SHP77 treated with DMSO at 0.1 percent for 48 hours (cell line): ENCODE measurements around the gene GYPC.

Source experiments
- DNase-seq: peaks from one replicate; lab custom pipeline; 2025; lab: John Stamatoyannopoulos, UW

Gene GYPC

DNA sequence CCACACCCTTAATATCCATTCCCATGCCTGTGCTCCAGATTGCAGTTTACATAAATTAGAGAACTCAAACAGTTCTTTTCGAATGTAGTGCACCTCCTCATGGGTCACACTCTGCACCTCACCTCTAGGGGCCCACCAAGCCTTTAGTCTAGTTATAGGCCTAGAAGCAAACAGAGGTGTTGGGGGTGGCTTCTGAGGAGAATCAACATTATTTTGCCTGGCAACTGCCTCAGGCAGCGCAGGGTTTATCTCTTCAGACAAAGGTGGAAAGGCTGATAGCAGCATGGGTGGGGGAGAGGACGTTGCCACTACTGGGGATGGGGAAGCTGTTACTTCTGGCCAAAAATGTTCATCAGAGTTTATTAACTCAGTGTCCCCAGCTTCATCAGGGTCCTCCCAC is 5.0 kb upstream of the GYPC start:
- no peak for DNase-seq

DNA sequence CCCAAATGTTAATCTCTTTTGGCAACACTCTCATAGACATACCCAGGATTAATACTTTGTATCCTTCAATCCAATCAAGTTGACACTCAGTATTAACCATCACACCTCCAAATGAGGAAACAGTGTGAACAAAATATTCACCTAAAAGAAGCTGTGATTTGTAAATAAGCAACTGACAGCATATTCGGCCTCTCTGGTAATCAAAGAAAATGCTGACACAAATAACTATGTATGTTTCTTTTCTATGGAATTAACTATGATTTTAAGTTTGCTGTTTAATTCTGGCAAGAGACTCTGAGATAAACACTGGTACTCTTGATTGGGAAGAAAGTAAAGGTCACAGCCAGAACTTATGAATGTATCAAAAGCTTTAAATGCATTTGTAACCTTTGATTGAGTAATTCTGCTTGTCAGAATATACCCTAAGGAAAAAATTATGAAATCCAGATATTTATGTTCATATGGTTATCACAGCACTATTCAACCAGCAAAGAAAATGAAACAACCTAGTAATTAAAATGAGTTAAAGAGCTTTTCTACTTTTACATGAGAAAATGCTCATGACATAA is 3.6 kb upstream of the GYPC start:
- no peak for DNase-seq

DNA sequence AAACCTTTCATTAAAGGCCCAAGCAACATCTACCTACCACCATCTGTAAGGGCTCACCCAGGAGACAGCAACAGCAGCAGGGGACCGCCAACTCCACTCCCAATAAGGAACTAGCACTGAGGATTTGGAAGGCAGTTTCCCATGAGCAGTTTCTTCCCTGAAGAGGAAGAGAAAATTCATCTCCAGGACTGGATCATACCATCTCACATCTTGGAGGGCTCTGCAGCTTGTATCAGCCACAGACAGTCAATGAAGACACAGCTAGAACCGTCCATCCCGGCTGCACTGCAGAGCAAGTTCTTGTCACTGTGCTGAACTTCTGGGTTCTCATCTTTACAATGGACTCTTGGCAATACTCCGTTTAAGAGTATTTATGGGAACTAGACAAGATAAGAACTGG is 2.8 kb upstream of the GYPC start:
- no peak for DNase-seq

DNA sequence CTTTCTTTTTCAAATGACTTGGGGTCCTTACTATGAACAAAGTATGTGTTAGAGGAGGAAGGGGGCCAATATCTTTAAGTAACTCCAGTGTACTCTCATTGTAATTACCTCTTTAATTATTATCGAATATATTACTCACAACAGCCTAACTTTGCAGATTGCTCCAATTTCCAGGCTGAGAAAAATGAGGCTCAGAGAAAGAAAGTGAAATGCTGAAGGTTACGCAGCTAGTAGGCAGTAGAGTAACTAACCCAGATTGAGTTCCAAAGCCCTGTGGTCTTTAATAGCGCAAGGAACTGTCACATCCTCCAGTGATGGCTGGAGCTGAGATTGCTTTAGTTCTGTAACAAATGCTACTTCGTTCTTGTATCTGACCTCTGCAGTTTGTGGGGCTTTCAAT is 2.2 kb upstream of the GYPC start:
- no peak for DNase-seq

DNA sequence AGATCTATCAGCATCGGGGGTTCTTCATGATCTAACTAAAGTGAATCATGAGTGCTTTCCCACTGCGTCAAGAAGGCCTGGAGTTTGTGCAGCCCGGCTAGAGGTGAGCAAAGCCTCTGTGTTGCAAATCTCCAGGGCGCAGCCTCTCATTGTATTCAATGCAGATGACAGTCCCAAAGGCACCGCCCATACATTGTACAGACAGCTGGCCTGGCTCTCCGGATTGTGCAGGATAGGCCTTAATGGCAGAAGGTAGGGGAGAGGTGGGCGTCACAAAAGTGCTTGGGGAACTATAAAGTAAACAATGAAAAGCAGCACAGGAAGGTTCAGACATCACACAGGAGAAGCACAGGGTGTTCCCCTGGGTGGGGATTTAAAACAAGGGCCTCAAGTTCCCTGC is 907 bp upstream of the GYPC start:
- no peak for DNase-seq

DNA sequence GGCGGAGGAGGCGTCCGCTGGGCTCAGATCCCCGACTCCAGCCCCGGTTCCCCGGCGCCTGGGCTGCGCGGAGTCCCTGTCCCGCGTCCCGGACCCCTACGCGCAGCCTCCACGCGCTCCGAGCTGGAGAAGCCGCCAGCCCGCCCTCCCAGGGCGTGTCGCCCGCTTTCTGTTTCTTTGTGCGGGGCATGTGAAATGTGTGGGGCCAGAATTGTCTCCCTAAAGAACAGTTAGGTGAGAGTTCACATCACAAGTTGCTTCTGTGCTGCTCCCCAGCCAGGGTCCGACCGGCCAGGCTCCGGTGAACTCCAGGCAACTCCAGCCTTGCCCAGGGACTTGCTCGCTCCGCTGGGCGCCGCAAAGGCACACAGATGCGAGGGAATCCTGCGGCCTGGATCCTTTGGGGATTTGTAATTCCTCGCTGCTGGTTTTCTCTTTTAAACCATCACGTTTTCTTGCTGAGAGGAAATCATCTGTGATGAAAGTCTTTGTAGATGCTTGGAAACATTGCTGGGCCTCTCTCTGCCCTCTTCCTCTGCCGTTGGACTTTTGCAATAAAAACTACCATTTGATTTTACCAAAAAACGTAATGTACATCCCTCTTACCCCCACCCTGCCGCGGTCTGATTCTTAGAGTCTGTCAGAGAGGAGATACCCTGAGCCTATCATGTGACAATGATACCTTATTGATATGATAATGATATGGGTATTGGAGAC is 631 bp downstream of the GYPC start:
- DNase-seq = no peak

DNA sequence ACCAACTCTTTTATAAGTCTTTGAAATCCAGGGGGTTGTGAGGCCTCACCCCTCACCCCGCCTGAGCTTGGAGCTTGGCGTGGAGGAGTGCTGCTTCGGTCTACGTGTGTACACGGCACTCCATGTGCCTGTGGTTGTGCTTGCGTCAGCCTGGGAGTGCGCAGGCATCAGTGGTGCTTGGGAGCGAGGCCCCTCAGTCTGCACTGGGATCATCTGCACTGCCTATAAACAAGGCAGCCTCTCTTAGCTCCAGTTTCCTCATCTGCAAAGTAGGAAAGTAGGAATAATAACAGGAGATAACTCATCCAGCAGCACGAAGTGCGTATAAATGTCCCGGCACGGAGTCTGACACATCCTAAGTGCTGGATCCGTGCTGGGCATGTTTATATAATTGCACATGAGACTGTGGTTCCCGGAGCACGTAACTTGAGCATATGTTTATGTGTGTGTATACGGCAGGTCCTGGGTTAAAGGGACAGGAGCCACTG is 1.2 kb downstream of the GYPC start:
- no peak for DNase-seq

DNA sequence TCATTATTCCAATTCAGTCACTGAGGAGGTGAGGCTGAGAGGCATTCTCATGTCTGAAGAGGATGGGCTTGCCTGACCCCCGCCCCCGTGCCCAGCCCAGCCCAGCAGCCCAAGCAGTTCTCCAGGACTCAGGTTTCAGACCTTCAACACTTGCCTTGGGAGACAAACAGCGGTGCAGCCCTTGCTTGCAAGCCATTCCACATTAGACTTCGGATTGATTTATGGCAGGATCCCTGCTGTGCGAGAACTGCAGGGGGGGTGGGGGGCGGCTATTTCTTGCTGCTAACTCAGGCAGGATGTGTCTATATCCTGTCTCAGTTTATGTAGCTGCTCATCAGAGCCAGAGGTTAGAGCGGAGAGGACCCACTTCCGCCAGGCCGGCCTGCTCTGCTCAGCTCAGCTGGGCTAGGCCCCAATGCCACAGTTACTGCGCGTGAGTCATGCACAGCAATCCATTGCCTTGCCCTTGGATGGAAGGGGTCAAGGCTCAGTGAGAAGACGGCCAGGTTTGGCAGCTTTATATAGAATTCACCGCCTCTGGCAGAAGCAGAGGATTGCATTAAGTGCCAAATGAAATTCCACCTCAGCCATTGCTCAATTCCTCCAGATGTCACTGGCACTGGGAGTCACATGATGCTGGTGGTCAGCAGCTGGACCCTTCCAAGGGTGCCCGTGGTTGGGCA is 1.8 kb downstream of the GYPC start:
- no peak for DNase-seq

DNA sequence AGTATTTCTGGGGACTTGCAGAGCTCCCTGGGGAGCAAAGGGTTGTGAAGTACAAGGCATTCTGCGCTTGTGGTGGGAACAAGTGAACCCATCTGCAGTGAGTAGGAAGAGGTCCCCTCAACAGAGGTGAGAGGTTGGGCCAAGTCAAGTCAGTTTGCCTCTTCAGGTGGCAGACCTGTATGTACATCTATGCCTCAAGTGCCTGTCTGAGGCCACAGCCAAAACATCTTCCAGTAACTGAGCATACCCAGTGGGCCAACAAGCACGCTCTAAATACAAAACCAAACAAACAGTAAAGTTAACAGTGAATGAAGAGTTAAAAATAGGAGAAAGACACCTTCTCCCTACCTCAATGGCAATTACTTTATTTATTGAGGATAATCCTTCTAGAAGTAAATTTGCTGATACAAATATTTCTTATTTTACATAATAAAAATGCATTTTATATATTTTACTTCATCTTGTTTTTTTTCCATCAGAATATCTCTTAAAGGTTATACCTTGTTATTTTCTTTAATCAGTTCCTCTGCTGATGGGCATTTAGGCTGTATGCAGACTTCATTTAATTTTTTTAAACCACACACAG is 2.5 kb downstream of the GYPC start:
- no peak for DNase-seq

DNA sequence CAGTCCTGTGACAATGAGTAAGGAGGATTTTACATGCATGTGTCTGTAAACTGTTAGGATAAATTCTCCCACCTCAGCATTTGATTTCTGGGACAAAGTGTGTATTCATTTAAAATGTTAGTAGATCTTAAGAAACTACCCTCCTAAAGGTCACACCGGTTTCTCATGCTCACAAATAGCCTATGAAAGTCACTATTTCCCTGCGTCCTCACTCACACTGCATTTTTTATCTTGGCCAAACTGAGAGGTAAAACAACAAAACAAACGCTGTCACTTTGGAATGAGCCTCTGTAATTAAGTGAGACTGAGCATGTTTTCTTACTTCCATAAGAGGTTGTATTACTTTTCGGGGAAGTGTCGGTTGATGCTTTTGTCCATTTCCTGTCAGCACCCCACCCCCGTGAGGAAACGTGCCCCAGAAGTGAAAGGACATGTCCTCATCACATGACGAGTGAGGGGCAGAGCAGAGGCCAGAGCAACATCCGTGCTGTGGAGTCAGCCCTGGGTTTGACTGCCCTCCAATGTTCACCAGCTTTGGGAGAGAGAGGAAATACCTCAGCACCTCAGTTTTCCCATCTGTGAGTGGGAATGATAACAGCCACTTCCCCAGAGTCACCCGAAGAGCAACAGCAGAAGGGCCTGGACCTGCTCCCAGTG is 3.1 kb downstream of the GYPC start:
- DNase-seq = no peak

DNA sequence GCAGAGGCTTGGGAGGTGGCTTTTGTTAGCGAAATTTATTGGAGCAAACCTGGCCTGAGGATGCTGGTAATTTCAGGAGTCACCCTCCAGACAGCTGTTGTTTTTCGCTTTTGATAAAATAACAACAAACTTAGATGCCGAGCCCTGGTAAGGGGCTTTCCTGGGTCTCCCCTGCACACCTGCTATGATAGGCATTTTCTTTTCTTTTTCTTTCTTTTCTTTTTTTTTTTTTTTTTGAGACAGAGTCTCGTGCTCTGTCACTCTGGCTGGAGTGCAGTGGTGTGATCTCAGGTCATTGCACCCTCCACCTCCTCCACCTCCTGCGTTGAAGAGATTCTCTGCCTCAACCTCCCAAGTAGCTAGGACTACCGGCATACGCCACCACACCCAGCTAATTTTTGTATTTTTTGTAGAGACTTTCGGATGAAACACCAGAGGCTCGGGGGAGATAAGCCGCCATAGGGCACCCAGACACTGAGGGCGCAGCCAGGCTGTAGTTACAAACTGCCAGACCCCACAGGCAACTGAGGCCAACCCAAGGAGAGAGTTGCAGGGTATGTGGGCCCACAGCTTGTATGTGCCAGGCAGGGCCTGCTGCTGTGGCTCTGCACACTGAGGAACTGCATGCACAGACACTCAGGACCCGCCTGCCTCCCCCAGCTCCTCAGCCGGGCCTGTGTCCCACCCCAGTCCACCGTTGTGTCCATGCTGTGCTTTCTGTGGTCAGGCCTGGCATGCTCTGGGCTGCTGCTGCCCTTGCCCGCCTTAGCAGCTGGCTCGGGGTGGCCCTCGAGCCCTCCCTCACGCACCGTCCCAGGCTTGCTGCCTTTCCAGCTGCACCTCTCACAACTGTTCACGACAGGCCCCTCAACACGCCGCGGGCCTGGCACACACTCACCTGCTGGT is 3.9 kb downstream of the GYPC start:
- no peak for DNase-seq

DNA sequence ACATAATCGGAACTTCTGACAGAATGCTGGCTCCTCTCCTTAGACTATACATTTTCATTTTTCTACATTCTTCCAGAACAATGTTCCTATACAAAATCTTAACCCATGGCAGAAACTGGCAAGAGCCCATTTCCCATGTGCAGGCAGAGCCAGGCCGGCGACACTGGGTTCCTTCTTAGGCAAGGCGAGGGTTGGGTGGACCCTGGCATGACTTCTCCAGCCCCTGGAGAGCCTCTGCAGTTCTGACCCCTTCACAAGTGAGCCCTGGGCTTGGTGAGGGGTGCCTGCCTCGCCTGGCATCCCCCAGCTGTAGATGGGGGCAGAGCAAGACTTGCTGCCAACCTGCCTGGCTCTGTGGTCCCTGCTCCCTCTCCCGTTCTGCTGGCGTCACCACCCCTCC is 5.0 kb downstream of the GYPC start:
- no peak for DNase-seq

DNA sequence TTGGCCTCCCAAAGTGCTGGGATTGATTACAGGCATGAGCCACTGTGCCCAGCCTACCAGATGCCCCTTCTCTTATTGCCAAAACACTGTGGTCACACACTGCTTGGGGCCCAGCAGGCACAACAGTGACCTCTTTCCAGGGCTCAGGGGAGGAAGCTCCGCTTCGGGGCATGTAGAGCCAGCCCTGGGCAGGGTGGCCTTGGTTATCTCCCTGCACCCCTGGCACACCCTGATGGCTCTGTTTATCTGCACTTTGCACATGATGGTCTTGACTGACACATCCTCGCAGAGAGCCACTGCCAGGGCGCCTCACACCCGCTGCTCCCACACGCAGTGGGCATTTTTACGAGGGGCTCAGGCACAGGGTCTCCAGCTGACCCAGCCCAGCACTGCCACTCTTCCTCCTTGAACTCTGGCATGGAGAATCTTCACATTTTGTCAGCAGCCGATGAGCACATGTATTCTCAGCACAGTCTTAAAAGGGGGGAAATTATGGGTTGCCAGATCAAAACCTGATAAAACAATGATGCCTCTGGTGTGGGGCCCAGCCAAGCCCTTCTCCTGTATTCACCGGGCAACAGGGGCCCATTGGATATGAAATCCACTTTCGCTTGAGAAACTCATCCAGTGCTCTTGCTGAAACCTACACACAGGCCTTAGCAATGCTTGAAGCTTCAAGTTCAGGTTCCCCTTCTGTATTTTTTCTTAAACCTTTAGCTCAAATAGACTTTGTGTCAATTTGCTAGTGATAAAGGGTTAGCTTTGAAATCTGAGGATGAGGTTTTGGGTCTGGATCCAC is 5.9 kb downstream of the GYPC start:
- no peak for DNase-seq

DNA sequence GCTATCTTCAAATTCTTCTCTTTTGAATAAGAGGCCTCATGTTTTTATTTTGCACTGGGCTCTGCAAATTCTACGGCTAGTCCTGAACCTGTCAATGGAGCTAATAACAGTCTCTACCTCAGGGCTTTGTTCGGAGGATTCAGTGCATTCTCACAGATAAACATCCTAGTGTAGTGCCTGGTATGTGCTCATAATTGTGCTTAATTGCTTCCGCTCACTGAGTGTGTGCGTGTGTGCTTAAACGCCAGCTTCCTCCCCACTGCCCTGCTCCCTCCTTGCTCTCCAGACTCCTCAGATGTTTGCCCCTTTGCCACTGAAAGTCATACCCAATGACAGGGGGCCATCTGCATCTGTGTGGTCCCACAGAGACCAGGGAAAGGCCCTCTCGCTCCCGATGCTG is 6.7 kb downstream of the GYPC start:
- DNase-seq = no peak

DNA sequence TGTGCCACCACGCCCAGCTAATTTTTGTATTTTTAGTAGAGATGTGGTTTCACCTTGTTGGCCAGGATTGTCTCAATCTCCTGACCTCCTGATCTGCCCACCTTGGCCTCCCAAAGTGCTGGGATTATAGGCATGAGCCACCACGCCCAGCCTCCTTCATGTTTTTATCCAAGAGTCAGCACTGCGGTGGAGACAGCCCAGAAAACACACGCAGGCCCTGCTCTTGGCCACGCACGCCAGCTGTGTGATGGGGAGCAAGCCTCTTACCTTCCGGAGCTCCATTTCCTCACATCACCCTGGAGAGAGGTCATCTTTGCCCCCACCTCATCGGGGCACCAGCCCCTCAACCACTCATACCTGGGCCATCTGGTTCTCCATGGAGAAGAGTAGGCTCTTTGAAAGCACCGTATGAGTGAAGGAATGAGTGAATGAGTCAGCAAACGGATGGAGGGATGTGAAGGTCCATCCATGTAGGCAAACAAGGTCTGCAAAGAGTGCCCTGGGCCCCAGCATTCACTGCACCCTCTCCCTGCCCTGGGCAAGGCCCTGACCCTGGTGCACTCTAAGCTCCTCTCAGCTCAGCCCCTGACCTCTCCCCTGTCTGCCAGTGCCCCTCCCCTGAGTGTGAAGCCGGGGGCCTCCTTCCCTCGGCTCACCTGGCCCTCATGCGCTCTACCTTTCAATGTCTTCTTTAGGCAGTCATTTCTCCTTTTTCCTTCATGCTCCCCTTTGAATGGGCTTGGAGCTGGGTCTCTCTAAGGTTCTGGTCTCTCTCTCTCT is 7.4 kb downstream of the GYPC start:
- DNase-seq = no peak

DNA sequence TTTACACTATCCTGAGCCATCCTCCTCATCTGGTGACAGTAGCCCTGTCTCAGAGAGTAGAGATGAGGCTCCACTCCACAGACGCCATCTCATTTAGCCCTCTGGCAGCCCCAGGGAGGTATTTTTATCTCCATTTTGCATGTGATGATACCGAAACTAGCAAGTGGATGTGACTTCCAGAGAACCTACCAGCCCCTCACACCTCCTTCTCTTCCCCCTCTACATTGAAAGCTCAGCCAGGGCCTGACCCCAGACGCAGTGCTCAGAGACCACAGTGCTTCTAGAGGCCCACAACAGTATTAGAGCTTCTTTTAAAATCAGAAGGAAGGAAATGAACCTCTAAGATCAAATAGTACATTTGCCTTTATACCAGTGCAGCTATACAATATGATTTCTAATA is 8.3 kb downstream of the GYPC start:
- no peak for DNase-seq

DNA sequence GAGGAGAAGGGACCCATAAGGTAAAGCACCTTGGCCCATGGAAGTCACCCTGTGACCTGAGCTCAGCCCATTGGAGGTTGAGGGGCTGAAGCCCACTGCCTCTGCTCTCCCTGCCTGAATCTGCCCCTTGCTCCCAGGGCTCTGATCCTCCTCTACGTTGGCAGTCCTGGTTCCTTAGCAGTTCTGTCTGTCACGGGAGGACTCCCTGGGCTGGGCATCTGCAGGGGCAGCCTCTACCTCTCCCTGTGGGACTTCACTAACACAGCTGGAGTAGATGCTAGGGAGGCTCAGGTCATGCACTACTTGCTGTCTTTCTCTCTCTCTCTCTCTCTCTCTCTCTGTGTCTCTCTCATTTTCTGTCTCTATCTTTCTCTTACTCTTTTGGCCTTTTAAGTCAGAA is 8.7 kb downstream of the GYPC start:
- DNase-seq = no peak

DNA sequence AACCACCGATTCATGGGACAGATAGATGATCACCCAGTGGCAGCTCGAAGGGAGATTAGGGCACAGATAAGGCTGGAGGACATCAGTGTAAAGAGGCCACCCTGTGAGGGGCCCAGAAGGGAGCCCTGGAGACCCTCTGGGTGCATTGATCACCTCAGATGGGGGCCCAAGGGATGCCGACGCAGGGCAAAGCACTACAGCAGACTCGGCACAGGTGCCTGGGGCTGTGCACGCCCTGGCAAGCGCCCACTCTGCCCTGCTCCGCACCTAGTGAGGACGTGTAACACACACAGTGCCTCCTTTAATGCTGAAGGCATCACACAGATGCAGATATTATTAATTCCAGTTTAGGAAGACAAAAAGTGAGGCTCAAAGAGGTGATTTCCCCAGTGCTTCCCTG is 9.5 kb downstream of the GYPC start:
- DNase-seq = no peak

DNA sequence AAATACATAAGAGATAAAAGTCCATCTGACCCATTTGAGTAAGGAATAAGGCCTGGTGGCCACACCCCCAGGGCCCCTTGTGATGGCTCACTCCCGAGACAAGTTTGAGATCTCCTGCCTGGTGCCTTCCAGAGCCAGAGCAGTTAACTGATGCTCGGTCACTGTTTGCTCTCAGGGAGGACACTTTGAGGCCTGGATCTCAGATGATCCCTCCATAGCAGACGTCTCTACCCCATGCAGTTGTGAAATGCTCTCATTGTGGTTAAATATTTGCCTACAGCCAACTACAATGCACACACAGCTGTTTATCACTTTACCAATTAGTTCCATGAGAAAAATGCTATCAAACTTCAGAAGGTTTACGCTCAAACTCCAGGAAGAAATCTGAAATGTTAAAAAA is 12.3 kb downstream of the GYPC start:
- DNase-seq = no peak

DNA sequence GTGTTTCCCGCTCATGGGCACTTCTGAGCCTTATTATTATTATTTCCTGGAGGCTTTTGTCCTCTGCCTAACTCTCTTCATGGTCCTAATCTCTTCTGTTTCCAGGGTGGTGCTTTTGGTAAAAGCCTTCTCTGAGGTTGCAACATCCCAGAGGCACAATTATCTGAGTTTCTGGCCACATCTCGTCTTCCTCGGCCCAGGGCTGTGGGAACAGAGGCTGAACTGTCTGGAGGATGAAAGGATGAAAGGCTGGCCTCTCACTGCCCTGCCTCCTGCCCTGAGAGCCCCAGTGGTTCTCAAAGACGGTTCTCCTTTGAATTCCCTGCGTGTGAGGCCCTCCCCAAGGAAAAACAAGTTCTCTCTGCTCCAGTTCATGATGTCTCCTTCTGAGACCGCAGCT is 13.8 kb downstream of the GYPC start:
- DNase-seq = no peak
